Measurements from ENCODE around the gene LRRC36.

The LRRC36 gene

GRCh38 chr16:67403976-67404555 lies 77.5 kb downstream of the LRRC36 start:
- no peaks in the 10 kb centered on the region for H3K27me3 ChIP-seq (ENCODE audit: insufficient read depth, poor library complexity, severe bottlenecking)
- no peak for DNase-seq (ENCODE audit: low spot score)
- H3K27ac ChIP-seq (ENCODE audit: poor library complexity, severe bottlenecking), result peak overlapping the region; percentile 86
- ATAC-seq (ENCODE audit: low read depth), result no peak
- no peak for TF ChIP-seq CTCF (IDR thresholded peaks at IDR 0.05; ENCODE audit: poor library complexity, severe bottlenecking)
- H3K9me3 ChIP-seq (ENCODE audit: severe bottlenecking), result no peaks in the 10 kb centered on the region
- H3K4me1 ChIP-seq (ENCODE audit: insufficient read depth, poor library complexity, severe bottlenecking), result peaks cover 35% of the 10 kb centered on the region
- H3K4me3 ChIP-seq (ENCODE audit: severe bottlenecking), result no peak overlapping the region
- no peaks in the 10 kb centered on the region for H3K36me3 ChIP-seq (ENCODE audit: low read depth)

DNA sequence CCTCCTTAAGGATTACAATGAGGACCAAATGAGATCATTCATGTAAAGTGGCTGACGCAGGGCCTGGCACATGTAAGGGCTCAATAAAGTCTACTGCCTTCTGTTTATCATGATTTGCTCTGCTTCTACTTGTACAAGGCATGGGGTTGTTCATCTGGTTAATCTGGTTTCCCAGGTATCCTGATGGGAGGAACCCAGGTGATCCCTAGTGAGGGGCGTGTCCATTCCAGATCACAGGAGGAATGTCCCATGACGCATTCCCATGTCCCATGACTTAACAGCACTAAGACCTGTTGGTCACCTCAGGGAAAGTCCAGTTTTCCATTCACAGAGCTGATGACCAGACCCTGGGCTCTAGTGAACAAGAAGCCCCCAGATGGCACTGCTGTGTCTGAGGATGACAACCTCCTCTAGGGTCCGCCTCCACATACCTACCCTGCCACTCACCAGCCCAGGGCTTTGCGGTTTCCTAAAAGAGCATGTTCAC lies 78.2 kb downstream of the LRRC36 start:
- Histone ChIP-seq H3K36me3 (ENCODE audit: low read depth) (no peaks in the 10 kb centered on the region), H3K27ac (ENCODE audit: poor library complexity, severe bottlenecking) (peak overlapping the region; percentile 86), H3K9me3 (ENCODE audit: severe bottlenecking) (no peaks in the 10 kb centered on the region), H3K4me3 (ENCODE audit: severe bottlenecking) (no peak overlapping the region), H3K4me1 (ENCODE audit: insufficient read depth, poor library complexity, severe bottlenecking) (peaks cover 35% of the 10 kb centered on the region), H3K27me3 (ENCODE audit: insufficient read depth, poor library complexity, severe bottlenecking) (no peaks in the 10 kb centered on the region)
- TF ChIP-seq CTCF (IDR thresholded peaks at IDR 0.05; ENCODE audit: poor library complexity, severe bottlenecking), result no peak
- ATAC-seq (ENCODE audit: low read depth), result peak; percentile 80
- no peak for DNase-seq (ENCODE audit: low spot score)

DNA sequence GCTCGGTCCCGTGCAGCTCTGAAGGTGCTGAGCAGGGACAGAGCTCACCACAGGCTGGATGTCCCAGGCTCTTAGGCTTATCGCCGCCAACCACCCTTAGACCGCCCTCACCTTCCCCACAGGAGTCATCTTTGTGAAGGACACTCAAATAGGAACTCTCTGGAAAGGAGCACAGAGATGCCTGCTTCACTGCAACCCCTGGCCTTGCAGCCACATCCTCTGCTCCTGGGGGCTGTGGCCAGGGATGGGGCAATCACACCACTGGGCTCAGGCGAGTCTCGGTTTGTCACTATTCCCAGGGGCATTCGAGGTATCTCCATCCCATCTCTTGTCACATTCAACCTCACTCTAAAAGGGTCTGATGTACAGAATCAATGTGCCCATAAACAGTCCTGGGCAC lies 78.7 kb downstream of the LRRC36 start:
- DNase-seq (ENCODE audit: low spot score) (no peak), ATAC-seq (ENCODE audit: low read depth) (no peak)
- Histone ChIP-seq H3K27me3 (ENCODE audit: insufficient read depth, poor library complexity, severe bottlenecking) (no peaks in the 10 kb centered on the region), H3K4me3 (ENCODE audit: severe bottlenecking) (no peak overlapping the region), H3K27ac (ENCODE audit: poor library complexity, severe bottlenecking) (peak overlapping the region; percentile 86), H3K36me3 (ENCODE audit: low read depth) (no peaks in the 10 kb centered on the region), H3K9me3 (ENCODE audit: severe bottlenecking) (no peaks in the 10 kb centered on the region), H3K4me1 (ENCODE audit: insufficient read depth, poor library complexity, severe bottlenecking) (peaks cover 35% of the 10 kb centered on the region)
- TF ChIP-seq CTCF (IDR thresholded peaks at IDR 0.05; ENCODE audit: poor library complexity, severe bottlenecking), result no peak

- DNase-seq (ENCODE audit: low spot score), result no peak
- no peak for TF ChIP-seq CTCF (IDR thresholded peaks at IDR 0.05; ENCODE audit: poor library complexity, severe bottlenecking)
- H3K27me3 ChIP-seq (ENCODE audit: insufficient read depth, poor library complexity, severe bottlenecking), result no peaks in the 10 kb centered on the region
- peaks cover 35% of the 10 kb centered on the region for H3K4me1 ChIP-seq (ENCODE audit: insufficient read depth, poor library complexity, severe bottlenecking)
- H3K9me3 ChIP-seq (ENCODE audit: severe bottlenecking), result no peaks in the 10 kb centered on the region
- H3K36me3 ChIP-seq (ENCODE audit: low read depth), result no peaks in the 10 kb centered on the region
- H3K27ac ChIP-seq (ENCODE audit: poor library complexity, severe bottlenecking), result peak overlapping the region; percentile 86
- H3K4me3 ChIP-seq (ENCODE audit: severe bottlenecking), result no peak overlapping the region
- peak; percentile 50 for ATAC-seq (ENCODE audit: low read depth)
These were observed 79.7 kb downstream of the LRRC36 start for GRCh38 chr16:67406111-67406971.

All from RWPE2 (cell line).